ENCODE results near the gene GRK2.

DNA sequence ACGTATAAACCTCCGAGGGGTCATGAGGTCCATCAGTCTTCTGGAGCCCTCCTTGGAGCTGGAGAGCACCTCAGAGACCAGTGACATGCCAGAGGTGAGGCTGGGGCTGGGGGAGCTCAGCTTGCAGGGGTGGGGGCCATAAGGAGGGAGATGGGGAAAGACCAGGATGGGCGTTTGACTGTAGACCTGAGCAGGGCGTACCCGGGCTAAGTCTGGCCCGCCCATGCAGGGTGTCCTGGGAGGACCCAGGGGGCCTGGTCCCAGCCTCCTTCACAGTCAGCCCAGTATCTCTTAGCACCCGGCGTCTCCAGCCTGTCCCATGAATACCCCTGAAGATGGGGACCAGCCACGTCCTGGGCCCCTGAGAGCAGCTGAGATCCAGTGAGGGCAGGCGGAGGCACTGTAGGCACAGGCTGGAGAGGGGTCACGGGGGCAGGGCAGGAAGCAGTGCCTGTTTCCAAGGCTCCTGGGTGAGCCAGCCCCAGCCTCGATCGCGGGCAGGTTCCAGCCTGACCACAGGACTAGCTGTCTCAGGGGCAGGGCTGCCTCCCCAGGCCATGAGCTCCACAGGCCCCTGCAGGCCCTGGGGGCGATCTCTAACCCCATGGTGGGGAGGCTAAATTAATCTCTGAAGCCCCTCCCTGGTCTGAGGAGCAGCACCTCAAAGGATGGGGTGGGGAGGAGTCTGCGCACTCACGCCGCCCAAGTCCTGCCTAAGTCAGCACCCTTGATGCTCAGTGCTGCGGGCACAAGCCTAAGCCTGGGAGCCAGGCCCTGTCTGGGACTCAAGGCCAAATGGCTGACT lies 44.2 kb downstream of the GRK2 start:
- TF ChIP-seq YY1 (IDR thresholded peaks at IDR 0.05; ENCODE audit: low read depth, low read length) = no peak
- no peak for TF ChIP-seq CTCF (IDR thresholded peaks at IDR 0.05; ENCODE audit: control extremely low read depth in 1 of 3, insufficient read depth in 1 of 3, low read depth in 1 of 3, low read length in 3 of 3)
- no peak for TF ChIP-seq SP1 (IDR thresholded peaks at IDR 0.05; ENCODE audit: low read depth, low read length)
- no peak for TF ChIP-seq SIX5 (IDR thresholded peaks at IDR 0.05; ENCODE audit: low read depth, low read length)
- TF ChIP-seq RAD21 (IDR thresholded peaks at IDR 0.05 in 1 of 2, conservative IDR thresholded peaks at IDR 0.05 in 1 of 2; ENCODE audit: low read depth in 2 of 2, low read length in 2 of 2) = no peak
- no peak for TF ChIP-seq SP2 (IDR thresholded peaks at IDR 0.05; ENCODE audit: low read length)
- no peak for TF ChIP-seq POLR2A (IDR thresholded peaks at IDR 0.05; ENCODE audit: control extremely low read depth in 1 of 2, low read depth in 2 of 2, low read length in 2 of 2)
- TF ChIP-seq JUND (IDR thresholded peaks at IDR 0.05; ENCODE audit: low read length) = no peak
- TF ChIP-seq POLR2AphosphoS5 (IDR thresholded peaks at IDR 0.05; ENCODE audit: low read depth, low read length) = no peak
- TF ChIP-seq, protein P1, sequence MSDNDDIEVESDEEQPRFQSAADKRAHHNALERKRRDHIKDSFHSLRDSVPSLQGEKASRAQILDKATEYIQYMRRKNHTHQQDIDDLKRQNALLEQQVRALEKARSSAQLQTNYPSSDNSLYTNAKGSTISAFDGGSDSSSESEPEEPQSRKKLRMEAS (IDR thresholded peaks at IDR 0.05) = no peak
- TF ChIP-seq, protein P2, sequence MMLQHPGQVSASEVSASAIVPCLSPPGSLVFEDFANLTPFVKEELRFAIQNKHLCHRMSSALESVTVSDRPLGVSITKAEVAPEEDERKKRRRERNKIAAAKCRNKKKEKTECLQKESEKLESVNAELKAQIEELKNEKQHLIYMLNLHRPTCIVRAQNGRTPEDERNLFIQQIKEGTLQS (IDR thresholded peaks at IDR 0.05; ENCODE audit: insufficient read depth, low read depth, low read length) = no peak

Data from H1 (cell line).